Measurements from ENCODE around the gene CLEC17A.

CLEC17A gene

GRCh38 chr19:14571695-14572490 lies 11.0 kb upstream of the CLEC17A start, which contains the start of gene NDUFB7 (continued):
- TF ChIP-seq ZNF335 (tag by site-specific recombination; conservative IDR thresholded peaks at IDR 0.05), result peak; percentile 94
- no peak for TF ChIP-seq ZNF585B (tag by site-specific recombination; IDR thresholded peaks at IDR 0.05)
- peak; percentile 57; the same call in 1 of the 2 replicates for TF ChIP-seq ZNF76 (tag by site-specific recombination; IDR thresholded peaks at IDR 0.05; ENCODE audit: borderline replicate concordance, low read depth)
- 0 out of 2 replicates have a peak, but pooled peaks have one; percentile 5 for TF ChIP-seq SCRT1 (tag by site-specific recombination; IDR thresholded peaks at IDR 0.05; ENCODE audit: borderline replicate concordance)
- TF ChIP-seq KLF17 (tag by site-specific recombination; IDR thresholded peaks at IDR 0.05), result peak; percentile 82
- TF ChIP-seq ZNF274 (IDR thresholded peaks at IDR 0.05; ENCODE audit: low read length), result no peak
- no peak for TF ChIP-seq ZNF274 (tag by site-specific recombination; IDR thresholded peaks at IDR 0.05; ENCODE audit: borderline replicate concordance)
- peak; percentile 59; the same call in 1 of the 2 replicates for TF ChIP-seq ZBTB7A (tag by site-specific recombination; IDR thresholded peaks at IDR 0.05; ENCODE audit: low read depth)
- peak; percentile 72 for TF ChIP-seq SP3 (tag by site-specific recombination; IDR thresholded peaks at IDR 0.05)
- peak; percentile 59; the same call in 1 of the 2 replicates for TF ChIP-seq ZNF843 (tag by site-specific recombination; IDR thresholded peaks at IDR 0.05)
- TF ChIP-seq ZBTB48 (tag by site-specific recombination; IDR thresholded peaks at IDR 0.05), result 0 out of 2 replicates have a peak, but pooled peaks have one; percentile 53
- no peak for TF ChIP-seq ZNF426 (tag by site-specific recombination; IDR thresholded peaks at IDR 0.05)
- no peak for TF ChIP-seq ZSCAN23 (tag by site-specific recombination; IDR thresholded peaks at IDR 0.05)
- no peak for TF ChIP-seq OSR2 (tag by site-specific recombination; IDR thresholded peaks at IDR 0.05)
- TF ChIP-seq, protein P1, sequence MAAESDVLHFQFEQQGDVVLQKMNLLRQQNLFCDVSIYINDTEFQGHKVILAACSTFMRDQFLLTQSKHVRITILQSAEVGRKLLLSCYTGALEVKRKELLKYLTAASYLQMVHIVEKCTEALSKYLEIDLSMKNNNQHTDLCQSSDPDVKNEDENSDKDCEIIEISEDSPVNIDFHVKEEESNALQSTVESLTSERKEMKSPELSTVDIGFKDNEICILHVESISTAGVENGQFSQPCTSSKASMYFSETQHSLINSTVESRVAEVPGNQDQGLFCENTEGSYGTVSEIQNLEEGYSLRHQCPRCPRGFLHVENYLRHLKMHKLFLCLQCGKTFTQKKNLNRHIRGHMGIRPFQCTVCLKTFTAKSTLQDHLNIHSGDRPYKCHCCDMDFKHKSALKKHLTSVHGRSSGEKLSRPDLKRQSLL (tag by site-specific recombination; IDR thresholded peaks at IDR 0.05), result 0 out of 2 replicates have a peak, but pooled peaks have one; percentile 5
- peak; percentile 96 for TF ChIP-seq ZBTB10 (tag by site-specific recombination; IDR thresholded peaks at IDR 0.05)
- TF ChIP-seq ZNF24 (tag by site-specific recombination; IDR thresholded peaks at IDR 0.05), result peak; percentile 88
- peak; percentile 74 for TF ChIP-seq ZNF2 (tag by site-specific recombination; IDR thresholded peaks at IDR 0.05)
- peak; percentile 94; the same call in 1 of the 2 replicates for TF ChIP-seq ZNF561 (tag by site-specific recombination; IDR thresholded peaks at IDR 0.05; ENCODE audit: borderline replicate concordance)
- peak; percentile 100 for TF ChIP-seq ZNF580 (tag by site-specific recombination; IDR thresholded peaks at IDR 0.05)
- TF ChIP-seq ZNF394 (tag by site-specific recombination; IDR thresholded peaks at IDR 0.05; ENCODE audit: borderline replicate concordance), result peak; percentile 61
- TF ChIP-seq ZIC2 (tag by site-specific recombination; IDR thresholded peaks at IDR 0.05), result 0 out of 2 replicates have a peak, but pooled peaks have one; percentile 42
- TF ChIP-seq ZNF473 (tag by site-specific recombination; IDR thresholded peaks at IDR 0.05), result no peak
- TF ChIP-seq TRIM28 (IDR thresholded peaks at IDR 0.05; ENCODE audit: borderline replicate concordance, low read length), result peak; percentile 71
- no peak for TF ChIP-seq EGR2 (tag by site-specific recombination; IDR thresholded peaks at IDR 0.05; ENCODE audit: low read depth)
- TF ChIP-seq ZFP41 (tag by site-specific recombination; IDR thresholded peaks at IDR 0.05; ENCODE audit: borderline replicate concordance), result no peak
- TF ChIP-seq ZNF610 (tag by site-specific recombination; IDR thresholded peaks at IDR 0.05; ENCODE audit: borderline replicate concordance), result peak; percentile 78
- TF ChIP-seq MZF1 (tag by site-specific recombination; IDR thresholded peaks at IDR 0.05; ENCODE audit: borderline replicate concordance), result peak; percentile 21; the same call in 1 of the 2 replicates
- peak; percentile 90 for TF ChIP-seq SP2 (tag by site-specific recombination; IDR thresholded peaks at IDR 0.05)
- TF ChIP-seq KLF1 (tag by site-specific recombination; IDR thresholded peaks at IDR 0.05), result peak; percentile 48; the same call in 1 of the 2 replicates
- peak; percentile 88 for TF ChIP-seq ZEB2 (tag by site-specific recombination; IDR thresholded peaks at IDR 0.05)
- peak; percentile 96 for TF ChIP-seq HIC1 (tag by site-specific recombination; IDR thresholded peaks at IDR 0.05)
- TF ChIP-seq ZNF501 (tag by site-specific recombination; IDR thresholded peaks at IDR 0.05), result peak; percentile 76; the same call in 1 of the 2 replicates
